Effector CD4-positive, alpha-beta T cell (primary cell): ENCODE data around the gene RPRD2.
A peak's percentile ranks its signal among the peaks of the same experiment; 100 is the strongest.
"Not testable (repeated sequence)": the region's sequence is repeated elsewhere in the genome, so short reads cannot be mapped to it uniquely, and the experiment has no call there.

Experiments
- DNase-seq: peaks from one replicate; pipeline ENCODE4 v3.0.0-alpha.2; 2020

Gene RPRD2

GRCh38 chr1:150392627-150393026 lies 28.7 kb downstream of the RPRD2 start:
- no peak for DNase-seq

GRCh38 chr1:150395115-150395514 lies 31.2 kb downstream of the RPRD2 start:
- not testable (repeated sequence) for DNase-seq

- no peak for DNase-seq
Measured at GRCh38 chr1:150397392-150398032, 33.6 kb downstream of the RPRD2 start.

GRCh38 chr1:150404465-150404864 lies 40.5 kb downstream of the RPRD2 start:
- DNase-seq: no peak

GRCh38 chr1:150405660-150406059 lies 41.7 kb downstream of the RPRD2 start:
- DNase-seq: no peak

GRCh38 chr1:150406483-150406882 lies 42.5 kb downstream of the RPRD2 start:
- DNase-seq: no peak

- DNase-seq: no peak
Measured at GRCh38 chr1:150407330-150407729, 43.4 kb downstream of the RPRD2 start.

- DNase-seq: no peak
Measured at GRCh38 chr1:150408800-150409199, 44.9 kb downstream of the RPRD2 start.

GRCh38 chr1:150409504-150410362 lies 45.8 kb downstream of the RPRD2 start:
- no peak for DNase-seq

- DNase-seq: no peak
Measured at GRCh38 chr1:150410582-150411101, 46.7 kb downstream of the RPRD2 start.

- DNase-seq: no peak
Measured at GRCh38 chr1:150414592-150414991, 50.6 kb downstream of the RPRD2 start.

GRCh38 chr1:150415800-150416199 lies 51.9 kb downstream of the RPRD2 start:
- DNase-seq: no peak

- no peak for DNase-seq
Measured at GRCh38 chr1:150420560-150421265, 56.8 kb downstream of the RPRD2 start.

- DNase-seq: no peak
Measured at GRCh38 chr1:150422541-150422940, 58.6 kb downstream of the RPRD2 start.

- no peak for DNase-seq
Measured at GRCh38 chr1:150429805-150430204, 65.9 kb downstream of the RPRD2 start.

- no peak for DNase-seq
Measured at GRCh38 chr1:150441121-150441520, 77.2 kb downstream of the RPRD2 start.

- no peak for DNase-seq
Measured at GRCh38 chr1:150444232-150444631, 80.3 kb downstream of the RPRD2 start.

- DNase-seq: no peak
Measured at GRCh38 chr1:150456146-150456647, 92.2 kb downstream of the RPRD2 start.

GRCh38 chr1:150464422-150464826 lies 100.5 kb downstream of the RPRD2 start:
- DNase-seq: peak; percentile 65

- no peak for DNase-seq
Measured at GRCh38 chr1:150466964-150467363, 103.0 kb downstream of the RPRD2 start.

GRCh38 chr1:150469291-150469690 lies 105.3 kb downstream of the RPRD2 start:
- DNase-seq: no peak

- DNase-seq: no peak
Measured at GRCh38 chr1:150472601-150473200, 108.8 kb downstream of the RPRD2 start.

- DNase-seq: no peak
Measured at GRCh38 chr1:150473659-150474058, 109.7 kb downstream of the RPRD2 start.
